HepG2 (cell line): ENCODE measurements around the gene ASTN1. TPM values are rescaled to one million over a fixed set of nuclear protein-coding genes. Genes with fewer than 3 reads are reported as not detected.

Experiments used
- BCLAF1 ChIP-seq: fragments of 450-650 bp; IDR thresholded peaks from 2 replicates; pipeline ENCODE4 v1.6.1; 2017; ENCODE audit warnings: mild to moderate bottlenecking
- IRF9 ChIP-seq: sonication (generic); formaldehyde crosslinking; IDR thresholded peaks from 2 replicates; pipeline ENCODE4 v1.8.0; 2022; ENCODE audit warnings: missing genetic modification reagents, mild to moderate bottlenecking, borderline replicate concordance
- TFDP2 ChIP-seq: sonication (generic); formaldehyde crosslinking; IDR thresholded peaks from 2 replicates; pipeline ENCODE4 v1.4.0; 2020; ENCODE audit warnings: missing genetic modification reagents
- ZNF329 ChIP-seq: sonication (generic); formaldehyde crosslinking; IDR thresholded peaks from 2 replicates; pipeline ENCODE4 v1.9.0; 2021; ENCODE audit warnings: low read depth, mild to moderate bottlenecking, missing genetic modification reagents
- ZNF580 ChIP-seq: IDR thresholded peaks from 2 replicates; pipeline ENCODE4 v1.6.1; 2016; ENCODE audit warnings: low read depth, borderline replicate concordance
- ZNF737 ChIP-seq: sonication (generic); formaldehyde crosslinking; IDR thresholded peaks from 2 replicates; pipeline ENCODE4 v1.5.0; 2020; ENCODE audit warnings: missing genetic modification reagents, mild to moderate bottlenecking, borderline replicate concordance
- ZNF766 ChIP-seq: sonication (generic); formaldehyde crosslinking; IDR thresholded peaks from 2 replicates; pipeline ENCODE4 v1.5.0; 2020; ENCODE audit warnings: missing genetic modification reagents, borderline replicate concordance
- ZNF841 ChIP-seq: sonication (generic); formaldehyde crosslinking; IDR thresholded peaks from 2 replicates; pipeline ENCODE4 v1.8.1; 2023; ENCODE audit warnings: missing genetic modification reagents, borderline replicate concordance
- polyA plus RNA-seq, 8 experiments: library from polyadenylated mRNA; depleted of rRNA in 3 of 8; stranded (reverse) in 7 of 8; unstranded in 1 of 8; fragments of >200 nt; fragmentation: Illumina TruSeq in 4 of 8; extraction: Trizol in 4 of 8; gene quantifications; 2 replicates each; pipeline versions ENCODE4 v1.2.1 to v1.2.3, GENCODE V29; 2011 to 2016; ENCODE audit warnings: low read depth in 4 of 8, missing spikeins in 1 of 8, mixed read lengths in 1 of 8; ENCODE audit not compliant: insufficient read depth in 1 of 8
- total RNA-seq, 5 experiments: library from RNA; depleted of rRNA; stranded (reverse); fragments of >200 nt; fragmentation: Illumina TruSeq; extraction: Trizol; gene quantifications; 2 replicates each; pipeline ENCODE4 v1.2.3, GENCODE V29; 2016; ENCODE audit warnings: low read depth in 1 of 5

Gene ASTN1
- total and polyA plus RNA-seq, 2 of the 13 experiments (the other 11 are each of a cell fraction or from before 2014, with no cell fraction given): not detected

- no peak for TF ChIP-seq BCLAF1
- no peak for TF ChIP-seq ZNF766
- TF ChIP-seq ZNF580 (CRISPR knock-in tag): no peak
- no peak for TF ChIP-seq IRF9 (CRISPR knock-in tag)
- no peak for TF ChIP-seq ZNF841 (CRISPR knock-in tag)
- TF ChIP-seq ZNF737: no peak
- no peak for TF ChIP-seq TFDP2
- no peak for TF ChIP-seq ZNF329 (CRISPR knock-in tag)
Measured at GRCh38 chr1:177122461-177123251, 41.9 kb downstream of the ASTN1 start (continued).
